ENCODE measurements around the gene OR1L8.

GRCh38 chr9:122526602-122527001 lies 56.6 kb downstream of the OR1L8 start:
- no peak for TF ChIP-seq CTCF (IDR thresholded peaks at IDR 0.05)
- no peak for TF ChIP-seq POLR2A (IDR thresholded peaks at IDR 0.05)
